ENCODE results near the gene SNRNP27.
A peak's percentile ranks its signal among the peaks of the same experiment; 100 is the strongest.

Gene SNRNP27

GRCh38 chr2:69933254-69933828 lies 39.6 kb downstream of the SNRNP27 start:
- Mint-ChIP-seq H3K27ac (peak overlapping the region; percentile 90), H3K4me1 (ENCODE audit: low read depth) (peaks cover 72% of the 10 kb centered on the region), H3K36me3 (ENCODE audit: low read depth) (peaks cover 70% of the 10 kb centered on the region), H3K27me3 (no peaks in the 10 kb centered on the region), H3K4me3 (no peak overlapping the region), H3K9me3 (no peaks in the 10 kb centered on the region)
- intact Hi-C loops (cut with micrococcal nuclease) = no loop called here

DNA sequence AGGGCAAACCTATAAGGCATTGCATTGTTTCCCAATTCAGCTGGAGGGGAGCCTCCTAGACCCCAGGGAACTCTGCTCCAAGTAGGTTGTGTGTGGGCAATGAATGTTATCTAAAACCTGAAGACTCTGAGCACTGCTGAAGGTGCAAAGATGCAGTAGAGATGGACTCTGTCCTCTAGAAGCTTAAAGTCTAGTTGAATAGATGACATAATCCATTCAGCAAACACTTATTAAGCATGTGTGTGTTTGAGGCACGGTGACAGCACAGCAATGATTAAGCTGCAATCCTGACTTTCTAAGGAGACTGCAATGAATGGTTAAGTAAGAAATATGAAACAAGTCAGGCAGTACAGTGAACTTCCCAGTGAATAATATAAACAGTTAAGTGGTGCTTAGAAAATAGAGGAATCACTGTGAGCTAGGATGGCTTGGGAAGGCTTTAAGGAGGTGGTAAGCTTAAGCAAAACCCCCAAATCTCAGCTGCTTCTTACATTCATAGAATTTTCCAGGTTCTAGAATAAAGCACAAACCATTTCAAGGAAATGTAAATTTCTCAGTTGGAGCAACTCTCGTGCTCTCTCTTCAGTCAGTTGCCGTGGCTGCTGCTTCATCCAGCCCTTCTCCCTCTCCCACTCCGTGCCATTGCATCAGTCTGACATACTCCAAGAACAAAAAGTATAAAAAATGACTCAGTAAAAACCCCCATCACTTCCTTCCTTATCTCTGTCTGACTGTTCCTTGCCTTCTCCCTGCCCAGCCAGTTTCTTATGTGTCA lies 40.3 kb downstream of the SNRNP27 start:
- Mint-ChIP-seq H3K27me3 (no peaks in the 10 kb centered on the region), H3K4me1 (ENCODE audit: low read depth) (peaks cover 72% of the 10 kb centered on the region), H3K27ac (peak overlapping the region; percentile 90), H3K4me3 (no peak overlapping the region), H3K9me3 (no peaks in the 10 kb centered on the region), H3K36me3 (ENCODE audit: low read depth) (peaks cover 70% of the 10 kb centered on the region)
- intact Hi-C loops (cut with micrococcal nuclease) = no loop called here

GRCh38 chr2:69934614-69934908 lies 40.8 kb downstream of the SNRNP27 start:
- Mint-ChIP-seq H3K27ac (peak overlapping the region; percentile 90), H3K36me3 (ENCODE audit: low read depth) (peaks cover 70% of the 10 kb centered on the region), H3K27me3 (no peaks in the 10 kb centered on the region), H3K9me3 (no peaks in the 10 kb centered on the region), H3K4me1 (ENCODE audit: low read depth) (peaks cover 68% of the 10 kb centered on the region), H3K4me3 (no peak overlapping the region)
- intact Hi-C loops (cut with micrococcal nuclease) = no loop called here

- intact Hi-C loops (cut with micrococcal nuclease) = no loop called here
- Mint-ChIP-seq H3K4me3 (no peak overlapping the region), H3K27me3 (no peaks in the 10 kb centered on the region), H3K9me3 (no peaks in the 10 kb centered on the region), H3K36me3 (ENCODE audit: low read depth) (peaks cover 70% of the 10 kb centered on the region), H3K4me1 (ENCODE audit: low read depth) (peaks cover 66% of the 10 kb centered on the region), H3K27ac (peak overlapping the region; percentile 90)
These were observed 41.3 kb downstream of the SNRNP27 start for GRCh38 chr2:69935011-69935410.

DNA sequence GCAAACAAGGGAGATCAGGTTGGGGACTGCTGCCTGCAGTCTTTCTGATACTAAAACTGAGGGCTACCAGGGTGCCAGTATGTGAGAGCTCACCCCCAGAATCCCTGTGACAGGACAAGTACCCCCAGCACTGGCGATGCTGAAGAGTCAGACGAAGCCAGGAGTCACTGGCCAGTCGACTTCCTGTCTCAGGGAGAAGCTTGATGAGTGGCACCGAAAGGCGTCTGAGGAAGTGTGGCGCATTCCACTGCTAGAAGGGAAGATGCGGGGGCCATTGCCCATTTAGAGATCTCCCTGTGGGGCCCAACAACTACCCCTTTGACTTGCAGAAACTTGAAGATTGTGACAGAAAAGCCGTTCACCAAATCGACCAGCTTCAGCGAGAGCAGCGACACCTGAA lies 43.1 kb downstream of the SNRNP27 start:
- H3K27me3 Mint-ChIP-seq = no peaks in the 10 kb centered on the region
- peaks cover 74% of the 10 kb centered on the region for H3K36me3 Mint-ChIP-seq (ENCODE audit: low read depth)
- no peak overlapping the region for H3K4me3 Mint-ChIP-seq
- no peaks in the 10 kb centered on the region for H3K9me3 Mint-ChIP-seq
- peaks cover 59% of the 10 kb centered on the region for H3K4me1 Mint-ChIP-seq (ENCODE audit: low read depth)
- H3K27ac Mint-ChIP-seq = peak overlapping the region; percentile 90
- intact Hi-C loops (cut with micrococcal nuclease) = no loop called here

- Mint-ChIP-seq H3K27me3 (no peaks in the 10 kb centered on the region), H3K36me3 (ENCODE audit: low read depth) (peaks cover 80% of the 10 kb centered on the region), H3K27ac (no peak overlapping the region), H3K4me3 (no peak overlapping the region), H3K4me1 (ENCODE audit: low read depth) (peaks cover 56% of the 10 kb centered on the region), H3K9me3 (no peaks in the 10 kb centered on the region)
- intact Hi-C loops (cut with micrococcal nuclease) = no loop called here
These were observed 44.2 kb downstream of the SNRNP27 start for GRCh38 chr2:69937968-69938367.

- no peak overlapping the region for H3K4me3 Mint-ChIP-seq
- no peaks in the 10 kb centered on the region for H3K9me3 Mint-ChIP-seq
- H3K36me3 Mint-ChIP-seq (ENCODE audit: low read depth) = peaks cover 89% of the 10 kb centered on the region
- no peaks in the 10 kb centered on the region for H3K27me3 Mint-ChIP-seq
- peaks cover 58% of the 10 kb centered on the region for H3K4me1 Mint-ChIP-seq (ENCODE audit: low read depth)
- intact Hi-C loops (cut with micrococcal nuclease) = no loop called here
- no peak overlapping the region for H3K27ac Mint-ChIP-seq
These were observed 46.0 kb downstream of the SNRNP27 start for GRCh38 chr2:69939722-69940121.

GRCh38 chr2:69940691-69941090 lies 46.9 kb downstream of the SNRNP27 start:
- intact Hi-C loops (cut with micrococcal nuclease) = no loop called here
- H3K27me3 Mint-ChIP-seq = no peaks in the 10 kb centered on the region
- peaks cover 82% of the 10 kb centered on the region for H3K36me3 Mint-ChIP-seq (ENCODE audit: low read depth)
- peaks cover 62% of the 10 kb centered on the region for H3K4me1 Mint-ChIP-seq (ENCODE audit: low read depth)
- H3K27ac Mint-ChIP-seq = no peak overlapping the region
- no peaks in the 10 kb centered on the region for H3K9me3 Mint-ChIP-seq
- no peak overlapping the region for H3K4me3 Mint-ChIP-seq

GRCh38 chr2:69943000-69943842 lies 49.5 kb downstream of the SNRNP27 start:
- peaks cover 72% of the 10 kb centered on the region for H3K4me1 Mint-ChIP-seq (ENCODE audit: low read depth)
- intact Hi-C loops (cut with micrococcal nuclease) = no loop called here
- H3K36me3 Mint-ChIP-seq (ENCODE audit: low read depth) = peaks cover 56% of the 10 kb centered on the region
- H3K9me3 Mint-ChIP-seq = no peaks in the 10 kb centered on the region
- no peak overlapping the region for H3K4me3 Mint-ChIP-seq
- H3K27ac Mint-ChIP-seq = peak overlapping the region; percentile 88
- no peaks in the 10 kb centered on the region for H3K27me3 Mint-ChIP-seq

GRCh38 chr2:69943843-69944525 lies 50.2 kb downstream of the SNRNP27 start:
- intact Hi-C loops (cut with micrococcal nuclease) = no loop called here
- Mint-ChIP-seq H3K36me3 (ENCODE audit: low read depth) (peaks cover 49% of the 10 kb centered on the region), H3K27me3 (peaks cover 3% of the 10 kb centered on the region), H3K9me3 (no peaks in the 10 kb centered on the region), H3K27ac (peak overlapping the region; percentile 88), H3K4me1 (ENCODE audit: low read depth) (peaks cover 74% of the 10 kb centered on the region), H3K4me3 (no peak overlapping the region)

DNA sequence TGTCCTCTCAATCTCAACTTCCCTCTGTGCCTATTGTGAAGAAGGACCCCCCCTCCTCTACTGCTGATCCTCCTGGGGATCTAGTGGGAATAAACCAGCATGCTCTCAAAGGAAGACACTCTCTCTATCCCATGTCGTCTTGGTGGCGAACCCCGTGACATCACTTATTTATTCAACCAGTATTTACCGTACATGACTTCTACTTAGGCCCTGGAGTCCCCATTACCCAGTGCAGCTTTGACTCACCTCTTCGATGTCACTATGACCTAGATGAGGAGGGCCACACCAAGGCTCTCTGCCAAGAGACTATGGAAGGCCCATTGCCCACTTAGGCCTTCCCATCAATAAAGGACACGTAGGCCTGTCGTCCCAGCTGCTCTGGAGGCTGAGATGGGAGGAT lies 51.0 kb downstream of the SNRNP27 start:
- Mint-ChIP-seq H3K9me3 (no peaks in the 10 kb centered on the region), H3K27ac (peak overlapping the region; percentile 88), H3K4me3 (no peak overlapping the region), H3K4me1 (ENCODE audit: low read depth) (peaks cover 74% of the 10 kb centered on the region), H3K36me3 (ENCODE audit: low read depth) (peaks cover 41% of the 10 kb centered on the region), H3K27me3 (peaks cover 4% of the 10 kb centered on the region)
- intact Hi-C loops (cut with micrococcal nuclease) = loop anchor here (5.0 kb wide), 1 partner anchor 43 kb away; no protein-coding TSS in a partner anchor

- Mint-ChIP-seq H3K27me3 (peaks cover 4% of the 10 kb centered on the region), H3K4me1 (ENCODE audit: low read depth) (peaks cover 73% of the 10 kb centered on the region), H3K27ac (peak overlapping the region; percentile 88), H3K36me3 (ENCODE audit: low read depth) (peaks cover 34% of the 10 kb centered on the region), H3K4me3 (no peak overlapping the region), H3K9me3 (no peaks in the 10 kb centered on the region)
- intact Hi-C loops (cut with micrococcal nuclease) = loop anchor here (5.0 kb wide), 1 partner anchor 42 kb away; no protein-coding TSS in a partner anchor
These were observed 51.7 kb downstream of the SNRNP27 start for GRCh38 chr2:69945441-69945840.

GRCh38 chr2:69945941-69946340 lies 52.2 kb downstream of the SNRNP27 start:
- Mint-ChIP-seq H3K36me3 (ENCODE audit: low read depth) (peaks cover 29% of the 10 kb centered on the region), H3K27ac (peak overlapping the region; percentile 88), H3K9me3 (no peaks in the 10 kb centered on the region), H3K4me3 (no peak overlapping the region), H3K4me1 (ENCODE audit: low read depth) (peaks cover 73% of the 10 kb centered on the region), H3K27me3 (peaks cover 4% of the 10 kb centered on the region)
- intact Hi-C loops (cut with micrococcal nuclease) = loop anchor here (5.0 kb wide), 1 partner anchor 41 kb away; no protein-coding TSS in a partner anchor

Measured in dendritic cell treated with granulocyte-macrophage colony-stimulating factor and Interleukin-4, amounts not matched to agents 40 ng/mL and 50 ng/mL, for 4 days (primary cell).